Common myeloid progenitor, CD34-positive (primary cell): ENCODE results near the gene CABLES2.
A peak's percentile ranks its signal among the peaks of the same experiment; 100 is the strongest.

Source experiments
- CTCF ChIA-PET: fragments of 350-600 bp; sonication (Branson Sonifier 250); formaldehyde crosslinking; loops from one replicate; lab custom pipeline; 2021; ENCODE audit warnings: antibody characterized with exemption; lab: Charles Lee
- POLR2A ChIA-PET: fragments of 350-600 bp; sonication (Branson Sonifier 250); formaldehyde crosslinking; loops from one replicate; lab custom pipeline; 2021; ENCODE audit warnings: antibody characterized with exemption; lab: Charles Lee
- DNase-seq, 3 donors: peaks; one replicate each; pipeline versions ENCODE4 v3.0.0 to v3.0.0-alpha.2; 2013
- H3K27ac ChIP-seq, 2 experiments: 1 replicate in 1 of 2; 2 replicates in 1 of 2; pipeline ENCODE4 v1.7.0; 2013; ENCODE audit warnings: inconsistent platforms in 2 of 2, low read length in 2 of 2, mild to moderate bottlenecking in 2 of 2, low read depth in 1 of 2, moderate library complexity in 1 of 2; ENCODE audit not compliant: severe bottlenecking in 2 of 2, insufficient read depth in 1 of 2, poor library complexity in 1 of 2
- H3K27me3 ChIP-seq, 5 experiments: replicated peaks in 2 of 5; 1 replicate in 3 of 5; 2 replicates in 2 of 5; pipeline versions ENCODE4 v1.6.1 to v1.7.0; 2013; ENCODE audit warnings: low read length in 4 of 5, mild to moderate bottlenecking in 2 of 5, moderate library complexity in 2 of 5, inconsistent platforms in 1 of 5; ENCODE audit not compliant: insufficient read depth in 5 of 5, control insufficient read depth in 4 of 5
- H3K36me3 ChIP-seq, 4 experiments: 1 replicate in 2 of 4; 2 replicates in 2 of 4; pipeline versions ENCODE4 v1.6.1 to v1.7.0; 2013; ENCODE audit warnings: low read length in 3 of 4, control low read depth in 1 of 4, mild to moderate bottlenecking in 1 of 4; ENCODE audit not compliant: control insufficient read depth in 4 of 4, insufficient read depth in 4 of 4
- H3K4me1 ChIP-seq, 4 experiments: 1 replicate in 3 of 4; 2 replicates in 1 of 4; pipeline versions ENCODE4 v1.6.1 to v1.7.1; 2013; ENCODE audit warnings: low read length in 3 of 4, mild to moderate bottlenecking in 3 of 4, control low read depth in 1 of 4, inconsistent platforms in 1 of 4, moderate library complexity in 1 of 4; ENCODE audit not compliant: control insufficient read depth in 4 of 4, insufficient read depth in 4 of 4; ENCODE audit errors: control extremely low read depth in 1 of 4
- H3K4me3 ChIP-seq, 7 experiments: 1 replicate in 4 of 7; 2 replicates in 3 of 7; pipeline versions ENCODE4 v1.5.1 to v1.7.0; 2013; ENCODE audit warnings: mild to moderate bottlenecking in 7 of 7, low read length in 6 of 7, moderate library complexity in 6 of 7, inconsistent platforms in 2 of 7, low read depth in 2 of 7, control low read depth in 1 of 7; ENCODE audit not compliant: insufficient read depth in 4 of 7, control insufficient read depth in 1 of 7; ENCODE audit errors: extremely low read depth in 1 of 7
- H3K9me3 ChIP-seq, 5 experiments: 1 replicate in 4 of 5; 2 replicates in 1 of 5; pipeline versions ENCODE4 v1.6.1 to v1.7.1; 2013; ENCODE audit warnings: low read length in 4 of 5, mild to moderate bottlenecking in 2 of 5, inconsistent platforms in 1 of 5, low read depth in 1 of 5, moderate library complexity in 1 of 5; ENCODE audit not compliant: control insufficient read depth in 4 of 5, insufficient read depth in 2 of 5; ENCODE audit errors: control extremely low read depth in 1 of 5
- WGBS: methylation state at CpG from one replicate; pipeline ENCODE4 v1.1.5; 2013; ENCODE audit not compliant: insufficient coverage; 5-methylcytosine and 5-hydroxymethylcytosine counted together

Gene CABLES2

GRCh38 chr20:62356589-62357186 is 50.4 kb downstream of the CABLES2 start:
- CTCF ChIA-PET: interaction anchor here (1.5 kb wide), 1 partner anchor 13 kb away, joined by 3 read pairs; no protein-coding TSS in a partner anchor
- no peaks in the 10 kb centered on the region for H3K36me3 ChIP-seq

GRCh38 chr20:62355878-62356588 is 51.1 kb downstream of the CABLES2 start:
- H3K27me3 ChIP-seq: no peaks in the 10 kb centered on the region
- H3K9me3 ChIP-seq: no peaks in the 10 kb centered on the region
- CTCF ChIA-PET: interaction anchor here (1.5 kb wide), 1 partner anchor 14 kb away, joined by 3 read pairs; no protein-coding TSS in a partner anchor
- H3K27ac ChIP-seq: no peak overlapping the region
- H3K4me3 ChIP-seq: peak overlapping the region in 1 of 7 experiments; percentile 26
- peaks cover 0 to 28% (median 16%) of the 10 kb centered on the region in 4 experiments for H3K4me1 ChIP-seq
- POLR2A ChIA-PET: no interaction called here
- DNase-seq: no peak
- WGBS: 81% methylated on average over 29 of the region's 29 CpGs
- H3K36me3 ChIP-seq: no peaks in the 10 kb centered on the region

More at GRCh38 chr20:62356589-62357186, 50.4 kb downstream of the CABLES2 start:
- no peaks in the 10 kb centered on the region for H3K9me3 ChIP-seq
- H3K27ac ChIP-seq: no peak overlapping the region
- WGBS: 73% methylated on average over 13 of the region's 17 CpGs
- H3K4me3 ChIP-seq: peak overlapping the region in 3 of 7 experiments; percentile 26 to 48 (median 45)
- POLR2A ChIA-PET: no interaction called here
- no peak for DNase-seq
- no peaks in the 10 kb centered on the region for H3K27me3 ChIP-seq
- H3K4me1 ChIP-seq: peaks cover 0 to 28% (median 16%) of the 10 kb centered on the region in 4 experiments

GRCh38 chr20:62355516-62355877 is 51.6 kb downstream of the CABLES2 start:
- 85% methylated on average over 9 of the region's 11 CpGs for WGBS
- no peak for DNase-seq
- ChIA-PET POLR2A (no interaction called here), CTCF (no interaction called here)
- no peaks in the 10 kb centered on the region for H3K36me3 ChIP-seq
- no peak overlapping the region for H3K27ac ChIP-seq
- peaks cover 0 to 28% (median 16%) of the 10 kb centered on the region in 4 experiments for H3K4me1 ChIP-seq
- H3K9me3 ChIP-seq: no peaks in the 10 kb centered on the region
- H3K27me3 ChIP-seq: no peaks in the 10 kb centered on the region
- no peak overlapping the region for H3K4me3 ChIP-seq

- no peak for DNase-seq
- H3K27me3 ChIP-seq: no peaks in the 10 kb centered on the region
- no peaks in the 10 kb centered on the region for H3K9me3 ChIP-seq
- CTCF ChIA-PET: no interaction called here
- no peak overlapping the region for H3K27ac ChIP-seq
- H3K4me3 ChIP-seq: no peak overlapping the region
- no peaks in the 10 kb centered on the region for H3K36me3 ChIP-seq
- WGBS: 83% methylated on average over 15 of the region's 16 CpGs
- POLR2A ChIA-PET: no interaction called here
- H3K4me1 ChIP-seq: peaks cover 0 to 28% (median 16%) of the 10 kb centered on the region in 4 experiments
Observed at GRCh38 chr20:62354811-62355341, 52.2 kb downstream of the CABLES2 start.

GRCh38 chr20:62354031-62354808 is 52.9 kb downstream of the CABLES2 start:
- CTCF ChIA-PET: no interaction called here
- Histone ChIP-seq H3K27ac (no peak overlapping the region), H3K4me3 (no peak overlapping the region), H3K27me3 (no peaks in the 10 kb centered on the region), H3K4me1 (peaks cover 0 to 28% (median 16%) of the 10 kb centered on the region in 4 experiments), H3K9me3 (peaks cover 0 to 2% (median 0%) of the 10 kb centered on the region in 5 experiments), H3K36me3 (no peaks in the 10 kb centered on the region)
- 85% methylated on average over 7 of the region's 14 CpGs for WGBS
- POLR2A ChIA-PET: no interaction called here
- DNase-seq: no peak

- ChIA-PET CTCF (no interaction called here), POLR2A (no interaction called here)
- no peaks in the 10 kb centered on the region for H3K36me3 ChIP-seq
- H3K27me3 ChIP-seq: no peaks in the 10 kb centered on the region
- DNase-seq: no peak
- H3K4me1 ChIP-seq: peaks cover 0 to 28% (median 16%) of the 10 kb centered on the region in 4 experiments
- H3K9me3 ChIP-seq: peaks cover 0 to 5% (median 2%) of the 10 kb centered on the region in 5 experiments
- WGBS: 100% methylated on average over 10 of the region's 16 CpGs
- no peak overlapping the region for H3K4me3 ChIP-seq
- no peak overlapping the region for H3K27ac ChIP-seq
Observed at GRCh38 chr20:62353289-62354030, 53.6 kb downstream of the CABLES2 start.
